H1 (cell line): Measurements from ENCODE around the gene PSORS1C1. TPM values are rescaled to one million over a fixed set of nuclear protein-coding genes. Genes with fewer than 3 reads are reported as not detected.

ENCODE experiments used
- CTCF ChIA-PET: fragments of 300-600 bp; sonication (Branson Sonifier 250); formaldehyde crosslinking; loops from one replicate; lab custom pipeline; 2021; ENCODE audit not compliant: partially characterized antibody; lab: Charles Lee
- POLR2A ChIA-PET: fragments of 300-600 bp; sonication (Branson Sonifier 250); formaldehyde crosslinking; loops from one replicate; lab custom pipeline; 2021; ENCODE audit warnings: inconsistent platforms; ENCODE audit not compliant: partially characterized antibody; lab: Charles Lee
- DNase-seq, 2 experiments: peaks; one replicate each; pipeline versions ENCODE4 v3.0.0 to v3.0.0-alpha.2; 2010 to 2022; ENCODE audit warnings: low spot score in 2 of 2, low read depth in 1 of 2, mixed read lengths in 1 of 2
- FAIRE-seq: peaks from 2 replicates; lab custom pipeline; 2011; peaks lifted over from hg19 to GRCh38; lab: Jason Lieb, UNC
- H2AFZ ChIP-seq: 2 replicates; pipeline ENCODE4 v1.8.1; 2012; ENCODE audit warnings: low read length, inconsistent platforms
- H2AK5ac ChIP-seq: 2 replicates; pipeline ENCODE4 v1.6.1; 2013; ENCODE audit warnings: low read depth, low read length
- H2BK120ac ChIP-seq: replicated peaks from 2 replicates; pipeline ENCODE3; 2013; ENCODE audit warnings: low read depth, low read length, inconsistent platforms
- H2BK12ac ChIP-seq: 2 replicates; pipeline ENCODE4 v1.6.1; 2013; ENCODE audit warnings: low read depth, low read length
- H2BK15ac ChIP-seq: 2 replicates; pipeline ENCODE4 v1.6.1; 2013; ENCODE audit warnings: low read length
- H2BK20ac ChIP-seq: 2 replicates; pipeline ENCODE4 v1.6.1; 2013; ENCODE audit warnings: low read length
- H2BK5ac ChIP-seq: 2 replicates; pipeline ENCODE4 v1.6.1; 2013; ENCODE audit warnings: low read depth, low read length
- H3K14ac ChIP-seq: 2 replicates; pipeline ENCODE4 v1.6.1; 2013; ENCODE audit warnings: inconsistent platforms; ENCODE audit not compliant: insufficient read length
- H3K18ac ChIP-seq: 2 replicates; pipeline ENCODE4 v1.6.1; 2013; ENCODE audit warnings: low read length; ENCODE audit errors: extremely low read depth
- H3K23ac ChIP-seq: 2 replicates; pipeline ENCODE4 v1.6.1; 2013; ENCODE audit warnings: inconsistent platforms; ENCODE audit not compliant: insufficient read length
- H3K23me2 ChIP-seq: 2 replicates; pipeline ENCODE4 v1.6.1; 2013; ENCODE audit warnings: low read depth, low read length
- H3K27ac ChIP-seq: 2 replicates; pipeline ENCODE4 v1.6.1; 2011; ENCODE audit warnings: low read depth, low read length, inconsistent platforms
- H3K27me3 ChIP-seq, 4 experiments: replicated peaks in 1 of 4; 1 replicate in 1 of 4; 2 replicates in 3 of 4; pipeline versions ENCODE4 v1.6.1 to v1.8.1; 2011 to 2013; ENCODE audit warnings: low read length in 3 of 4, mild to moderate bottlenecking in 3 of 4, inconsistent platforms in 2 of 4, mixed read lengths in 2 of 4, moderate library complexity in 1 of 4; ENCODE audit not compliant: control insufficient read depth in 3 of 4, insufficient read depth in 3 of 4; ENCODE audit errors: extremely low read depth in 1 of 4
- H3K36me3 ChIP-seq, 4 experiments: 2 replicates each; pipeline versions ENCODE4 v1.6.1 to v1.8.1; 2011 to 2013; ENCODE audit warnings: mild to moderate bottlenecking in 4 of 4, low read length in 3 of 4, moderate library complexity in 2 of 4, control low read depth in 1 of 4, inconsistent platforms in 1 of 4; ENCODE audit not compliant: insufficient read depth in 4 of 4, control insufficient read depth in 2 of 4
- H3K4ac ChIP-seq: replicated peaks from 2 replicates; pipeline ENCODE3; 2013; ENCODE audit warnings: low read length, low read depth, mixed read lengths, inconsistent platforms; ENCODE audit not compliant: insufficient read length
- H3K4me1 ChIP-seq, 4 experiments: replicated peaks in 1 of 4; 1 replicate in 1 of 4; 2 replicates in 3 of 4; pipeline versions ENCODE4 v1.6.1 to v1.8.1; 2011 to 2013; ENCODE audit warnings: low read length in 3 of 4, inconsistent platforms in 2 of 4, mixed read lengths in 1 of 4; ENCODE audit not compliant: insufficient read depth in 4 of 4, control insufficient read depth in 3 of 4
- H3K4me2 ChIP-seq, 2 experiments: 2 replicates each; pipeline versions ENCODE4 v1.6.1 to v1.8.1; 2011 to 2013; ENCODE audit warnings: low read depth in 2 of 2, low read length in 2 of 2, control low read depth in 1 of 2, inconsistent platforms in 1 of 2, mild to moderate bottlenecking in 1 of 2; ENCODE audit not compliant: insufficient read depth in 1 of 2
- H3K4me3 ChIP-seq, 4 experiments: fragments of 200-600, 300-600 bp in 1 of 4; sonication (generic), shearing (Covaris generic), sonication (Bioruptor Twin) in 1 of 4; 2 replicates each; pipeline versions ENCODE4 v1.5.1 to v1.8.1; 2011 to 2016; ENCODE audit warnings: low read length in 4 of 4, low read depth in 3 of 4, control low read depth in 2 of 4, inconsistent platforms in 2 of 4, mild to moderate bottlenecking in 2 of 4, mixed read lengths in 1 of 4, moderate library complexity in 1 of 4; ENCODE audit not compliant: insufficient read depth in 2 of 4; ENCODE audit errors: extremely low read depth in 1 of 4
- H3K56ac ChIP-seq: replicated peaks from 2 replicates; pipeline ENCODE3; 2013; ENCODE audit warnings: low read depth, mild to moderate bottlenecking, mixed read lengths, low read length, inconsistent platforms; ENCODE audit not compliant: insufficient read length
- H3K79me1 ChIP-seq: 2 replicates; pipeline ENCODE4 v1.6.1; 2013; ENCODE audit warnings: low read depth, low read length, control low read depth
- H3K79me2 ChIP-seq, 2 experiments: 2 replicates each; pipeline versions ENCODE4 v1.6.1 to v1.8.1; 2012 to 2013; ENCODE audit warnings: low read length in 2 of 2, mild to moderate bottlenecking in 2 of 2, inconsistent platforms in 1 of 2; ENCODE audit not compliant: insufficient read depth in 2 of 2, control insufficient read depth in 1 of 2
- H3K9ac ChIP-seq, 4 experiments: replicated peaks in 1 of 4; 1 replicate in 1 of 4; 2 replicates in 3 of 4; pipeline versions ENCODE4 v1.6.1 to v1.8.1; 2011 to 2013; ENCODE audit warnings: low read depth in 3 of 4, low read length in 3 of 4, control low read depth in 2 of 4, mild to moderate bottlenecking in 2 of 4, moderate library complexity in 2 of 4, inconsistent platforms in 1 of 4; ENCODE audit errors: extremely low read depth in 1 of 4
- H3K9me3 ChIP-seq, 2 experiments: 2 replicates each; pipeline versions ENCODE4 v1.6.1 to v1.8.1; 2012 to 2013; ENCODE audit warnings: mild to moderate bottlenecking in 2 of 2, moderate library complexity in 2 of 2, control low read depth in 1 of 2, inconsistent platforms in 1 of 2, low read depth in 1 of 2, low read length in 1 of 2, mixed read lengths in 1 of 2; ENCODE audit not compliant: insufficient read depth in 2 of 2
- H4K20me1 ChIP-seq, 2 experiments: replicated peaks in 1 of 2; 2 replicates each; pipeline versions ENCODE3 to v1.8.1; 2011 to 2013; ENCODE audit warnings: inconsistent platforms in 2 of 2, low read length in 2 of 2, mild to moderate bottlenecking in 1 of 2; ENCODE audit not compliant: insufficient read depth in 2 of 2, control insufficient read depth in 1 of 2
- H4K5ac ChIP-seq: 2 replicates; pipeline ENCODE4 v1.6.1; 2013; ENCODE audit warnings: low read length, low read depth, mixed read lengths, inconsistent platforms; ENCODE audit not compliant: insufficient read length
- H4K8ac ChIP-seq: 2 replicates; pipeline ENCODE4 v1.8.0; 2013; ENCODE audit warnings: mild to moderate bottlenecking, moderate library complexity, low read length, inconsistent platforms; ENCODE audit not compliant: insufficient read depth; ENCODE audit errors: extremely low read depth
- H4K91ac ChIP-seq: replicated peaks from 2 replicates; pipeline ENCODE3; 2013; ENCODE audit warnings: low read length, mixed read lengths, inconsistent platforms; ENCODE audit not compliant: insufficient read length
- CTCF ChIP-seq, 3 experiments: IDR thresholded peaks; 1 replicate in 2 of 3; 2 replicates in 1 of 3; pipeline versions ENCODE4 v1.5.1 to v1.6.1; 2011; ENCODE audit warnings: low read length in 3 of 3, mild to moderate bottlenecking in 3 of 3, inconsistent platforms in 2 of 3, low read depth in 1 of 3, moderate library complexity in 1 of 3; ENCODE audit not compliant: insufficient read depth in 1 of 3; ENCODE audit errors: control extremely low read depth in 1 of 3
- EP300 ChIP-seq, 2 experiments: IDR thresholded peaks; 1 replicate in 1 of 2; 2 replicates in 1 of 2; pipeline ENCODE4 v1.6.1; 2011 to 2012; ENCODE audit warnings: low read depth in 2 of 2, low read length in 2 of 2, mild to moderate bottlenecking in 2 of 2, borderline replicate concordance in 1 of 2, inconsistent platforms in 1 of 2, moderate library complexity in 1 of 2
- HDAC2 ChIP-seq, 2 experiments: fragments of 300-600 bp in 1 of 2; sonication (generic) in 1 of 2; IDR thresholded peaks; 2 replicates each; pipeline ENCODE4 v1.6.1; 2011 to 2012; ENCODE audit warnings: low read depth in 2 of 2, low read length in 2 of 2, mild to moderate bottlenecking in 2 of 2, moderate library complexity in 2 of 2, borderline replicate concordance in 1 of 2, inconsistent platforms in 1 of 2
- KDM4A ChIP-seq: IDR thresholded peaks from one replicate; pipeline ENCODE4 v1.7.1; 2012; ENCODE audit warnings: low read depth, mild to moderate bottlenecking, moderate library complexity, low read length, inconsistent platforms; ENCODE audit not compliant: severe bottlenecking
- SIRT6 ChIP-seq: IDR thresholded peaks from one replicate; pipeline ENCODE4 v1.7.1; 2012; ENCODE audit warnings: low read length, inconsistent platforms
- SP4 ChIP-seq: IDR thresholded peaks from 2 replicates; pipeline ENCODE4 v1.6.1; 2012; ENCODE audit warnings: low read length, inconsistent platforms
- SUZ12 ChIP-seq: fragments of 200-600 bp; sonication (generic); IDR thresholded peaks from 2 replicates; pipeline ENCODE4 v1.6.1; 2012; ENCODE audit warnings: mild to moderate bottlenecking, inconsistent platforms, low read length, moderate library complexity, mixed read lengths
- WGBS, 2 experiments: shearing (Covaris generic) in 1 of 2; methylation state at CpG; one replicate each; pipeline versions ENCODE4 v1.1.6 to v1.1.7; 2013 to 2015; ENCODE audit warnings: low lambda C conversion rate in 2 of 2, mixed read lengths in 2 of 2, inconsistent platforms in 1 of 2, low coverage in 1 of 2, missing lambda C conversion rate in 1 of 2; ENCODE audit not compliant: insufficient replicate concordance in 2 of 2, insufficient coverage in 1 of 2, insufficient read length in 1 of 2; ENCODE audit errors: extremely low coverage in 1 of 2, missing lambda C conversion rate in 1 of 2; 5-methylcytosine and 5-hydroxymethylcytosine counted together
- polyA plus RNA-seq, 7 experiments: library from polyadenylated mRNA; depleted of rRNA in 3 of 7; stranded (reverse) in 5 of 7; unstranded in 2 of 7; fragments of >200 nt in 5 of 7; fragments of 200-250 nt in 2 of 7; gene quantifications; 1 replicate in 5 of 7; 2 replicates in 1 of 7; 4 replicates in 1 of 7; pipeline versions ENCODE4 v1.2.1 to v1.2.3, GENCODE V29; 2011 to 2013; ENCODE audit warnings: missing spikeins in 2 of 7, mixed read lengths in 2 of 7
- total RNA-seq: library from RNA; stranded (reverse); fragmentation: NEBNext Ultra II Directional; extraction: Animal tissue kit (Norgen Biotek cat#: 25700); gene quantifications from 2 replicates; pipeline ENCODE4 v1.2.1, GENCODE V29; 2021
- TF ChIP-seq, protein P1 (sequence below): IDR thresholded peaks from 2 replicates; pipeline ENCODE4 v1.6.1; 2012; ENCODE audit warnings: inconsistent platforms

PSORS1C1 gene
- total and polyA plus RNA-seq, 2 of the 8 experiments (the other 6 are each of a cell fraction or from before 2014, with no cell fraction given): 0.12 to 0.52 TPM

GRCh38 chr6:31162463-31163165 lies 48.0 kb downstream of the PSORS1C1 start:
- Histone ChIP-seq H3K18ac (no peak overlapping the region), H3K9ac (no peak overlapping the region), H3K4me1 (peaks cover 0 to 21% (median 10%) of the 10 kb centered on the region in 4 experiments; a peak in 6 of 7 replicates), H2BK20ac (no peak overlapping the region), H3K9me3 (no peaks in the 10 kb centered on the region), H2AFZ (no peak overlapping the region), H2BK15ac (no peak overlapping the region), H3K4me2 (no peak overlapping the region), H3K36me3 (peaks cover 14 to 38% (median 23%) of the 10 kb centered on the region in 4 experiments), H4K20me1 (peaks cover 2 to 13% of the 10 kb centered on the region in 2 experiments), H2BK5ac (0 out of 2 replicates have a peak overlapping the region, but pooled peaks have one; percentile 6), H4K91ac (peak overlapping the region; percentile 25), H4K5ac (no peak overlapping the region), H3K79me1 (peaks cover 6% of the 10 kb centered on the region), H3K56ac (no peak overlapping the region), H2BK120ac (no peak overlapping the region), H3K23me2 (peaks cover 11% of the 10 kb centered on the region), H3K27me3 (no peaks in the 10 kb centered on the region), H2BK12ac (no peak overlapping the region; the same call in 1 of the 2 replicates), H4K8ac (no peak overlapping the region; the same call in none of the 2 replicates), H3K23ac (no peak overlapping the region), H3K14ac (no peak overlapping the region), H3K4ac (no peak overlapping the region), H2AK5ac (no peak overlapping the region), H3K27ac (no peak overlapping the region), H3K79me2 (peaks cover 2 to 22% of the 10 kb centered on the region in 2 experiments; a peak in 3 of 4 replicates), H3K4me3 (no peak overlapping the region)
- WGBS, 2 experiments: 81% methylated on average over 13 of the region's 13 CpGs; no CpG with 5 or more reads in 1 of the 2 experiments
- ChIA-PET CTCF (interaction anchor here (0.6 to 6.3 kb wide), 10 partner anchors 8 to 204 kb away, joined by 3 to 45 read pairs (median 3); no protein-coding TSS in a partner anchor), POLR2A (interaction anchor here (0.5 to 68.5 kb wide), 12 partner anchors 6 to 332 kb away, joined by 3 to 2251 read pairs (median 4); partner anchors contain the start of genes CCHCR1, CDSN, DDR1 and POU5F1)
- DNase-seq (peak in 1 of 2 experiments; percentile 69), FAIRE-seq (no peak)
- TF ChIP-seq KDM4A (no peak), CTCF (IDR thresholded peaks at IDR 0.05; ENCODE audit: control extremely low read depth in 1 of 3, insufficient read depth in 1 of 3, low read depth in 1 of 3, low read length in 3 of 3) (peak; percentile 24 to 40 (median 36); a peak in 3 of 4 replicates), SP4 (no peak), SUZ12 (no peak), SIRT6 (no peak), EP300 (IDR thresholded peaks at IDR 0.05; ENCODE audit: borderline replicate concordance in 1 of 2, low read depth in 2 of 2, low read length in 2 of 2) (no peak), HDAC2 (IDR thresholded peaks at IDR 0.05; ENCODE audit: borderline replicate concordance in 1 of 2, low read depth in 2 of 2, low read length in 2 of 2) (no peak)
- TF ChIP-seq, protein P1, sequence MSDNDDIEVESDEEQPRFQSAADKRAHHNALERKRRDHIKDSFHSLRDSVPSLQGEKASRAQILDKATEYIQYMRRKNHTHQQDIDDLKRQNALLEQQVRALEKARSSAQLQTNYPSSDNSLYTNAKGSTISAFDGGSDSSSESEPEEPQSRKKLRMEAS: peak; percentile 30; the same call in 1 of the 2 replicates
